Effector memory CD8-positive, alpha-beta T cell (primary cell): ENCODE measurements around the gene DLX2.

ENCODE experiments used
- ATAC-seq: fragments of 150-1000 bp; cut with Tn5 transposase; replicated peaks from 2 replicates; pipeline ENCODE4 v1.10.0; 2021; ENCODE audit warnings: mild to moderate bottlenecking, moderate library complexity
- DNase-seq, 3 experiments: peaks; one replicate each; pipeline ENCODE4 v3.0.0; 2021
- H3K27ac Mint-ChIP-seq, 2 donors: one replicate each; pipeline ENCODE4 v1.8.0; 2022; ENCODE audit warnings: mild to moderate bottlenecking in 2 of 2, mixed read lengths in 2 of 2, moderate library complexity in 2 of 2
- H3K27me3 Mint-ChIP-seq, 2 donors: one replicate each; pipeline ENCODE4 v1.8.0; 2022; ENCODE audit warnings: mixed read lengths in 2 of 2
- H3K36me3 Mint-ChIP-seq: one replicate; pipeline ENCODE4 v1.8.0; 2022; ENCODE audit warnings: mild to moderate bottlenecking, moderate library complexity, mixed read lengths; ENCODE audit not compliant: insufficient read depth
- H3K4me1 Mint-ChIP-seq, 2 donors: one replicate each; pipeline ENCODE4 v1.8.0; 2022; ENCODE audit warnings: low read depth in 2 of 2, mixed read lengths in 2 of 2
- H3K4me3 Mint-ChIP-seq, 2 donors: one replicate each; pipeline ENCODE4 v1.8.0; 2022; ENCODE audit warnings: mild to moderate bottlenecking in 2 of 2, mixed read lengths in 2 of 2, moderate library complexity in 2 of 2
- H3K9me3 Mint-ChIP-seq, 2 donors: one replicate each; pipeline ENCODE4 v1.8.0; 2022; ENCODE audit warnings: mixed read lengths in 2 of 2

The DLX2 gene

DNA sequence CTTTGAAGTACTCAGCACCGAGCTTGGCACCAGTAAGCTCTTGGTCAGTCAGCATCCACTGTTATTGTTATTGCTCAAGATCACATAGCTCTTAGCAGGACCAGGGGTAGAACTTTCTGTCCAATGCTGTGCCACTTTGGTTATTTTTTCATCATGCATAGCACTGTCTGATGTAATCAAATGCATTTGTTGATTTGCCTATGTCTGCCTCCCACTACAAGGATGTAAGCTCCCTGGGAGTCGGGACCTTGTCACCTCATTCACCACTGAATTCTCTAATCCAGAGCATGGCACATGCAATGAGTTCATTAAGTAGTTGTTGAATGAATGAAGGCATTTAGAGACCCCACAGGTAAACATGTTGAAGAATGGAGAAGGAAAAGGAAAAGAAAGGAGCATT, 46.4 kb downstream of the DLX2 start:
- Mint-ChIP-seq H3K27me3 (no peaks in the 10 kb centered on the region), H3K36me3 (no peaks in the 10 kb centered on the region), H3K4me1 (no peaks in the 10 kb centered on the region), H3K4me3 (no peak overlapping the region), H3K27ac (no peak overlapping the region), H3K9me3 (no peaks in the 10 kb centered on the region)
- ATAC-seq (no peak), DNase-seq (no peak)

DNA sequence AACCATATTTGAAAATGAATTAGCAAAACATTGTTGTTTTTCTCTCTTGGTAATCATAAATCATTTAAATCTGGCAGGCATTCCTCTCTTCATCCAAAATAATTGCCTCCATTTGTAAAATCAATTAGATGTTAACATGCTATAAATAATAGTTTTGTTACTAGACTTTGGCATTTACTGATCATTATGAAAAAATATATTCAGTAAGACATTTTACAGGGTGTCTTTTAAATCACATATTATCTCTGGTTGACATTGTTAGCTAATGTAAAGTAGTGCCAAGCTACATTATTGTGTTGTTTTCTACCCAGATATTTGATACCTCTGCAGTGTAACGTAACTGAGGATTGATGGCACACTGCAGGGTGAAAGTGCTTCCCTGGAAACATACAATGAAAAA, 49.2 kb downstream of the DLX2 start:
- Mint-ChIP-seq H3K9me3 (no peaks in the 10 kb centered on the region), H3K27me3 (no peaks in the 10 kb centered on the region), H3K27ac (no peak overlapping the region), H3K36me3 (no peaks in the 10 kb centered on the region), H3K4me1 (no peaks in the 10 kb centered on the region), H3K4me3 (no peak overlapping the region)
- ATAC-seq (no peak), DNase-seq (no peak)

DNA sequence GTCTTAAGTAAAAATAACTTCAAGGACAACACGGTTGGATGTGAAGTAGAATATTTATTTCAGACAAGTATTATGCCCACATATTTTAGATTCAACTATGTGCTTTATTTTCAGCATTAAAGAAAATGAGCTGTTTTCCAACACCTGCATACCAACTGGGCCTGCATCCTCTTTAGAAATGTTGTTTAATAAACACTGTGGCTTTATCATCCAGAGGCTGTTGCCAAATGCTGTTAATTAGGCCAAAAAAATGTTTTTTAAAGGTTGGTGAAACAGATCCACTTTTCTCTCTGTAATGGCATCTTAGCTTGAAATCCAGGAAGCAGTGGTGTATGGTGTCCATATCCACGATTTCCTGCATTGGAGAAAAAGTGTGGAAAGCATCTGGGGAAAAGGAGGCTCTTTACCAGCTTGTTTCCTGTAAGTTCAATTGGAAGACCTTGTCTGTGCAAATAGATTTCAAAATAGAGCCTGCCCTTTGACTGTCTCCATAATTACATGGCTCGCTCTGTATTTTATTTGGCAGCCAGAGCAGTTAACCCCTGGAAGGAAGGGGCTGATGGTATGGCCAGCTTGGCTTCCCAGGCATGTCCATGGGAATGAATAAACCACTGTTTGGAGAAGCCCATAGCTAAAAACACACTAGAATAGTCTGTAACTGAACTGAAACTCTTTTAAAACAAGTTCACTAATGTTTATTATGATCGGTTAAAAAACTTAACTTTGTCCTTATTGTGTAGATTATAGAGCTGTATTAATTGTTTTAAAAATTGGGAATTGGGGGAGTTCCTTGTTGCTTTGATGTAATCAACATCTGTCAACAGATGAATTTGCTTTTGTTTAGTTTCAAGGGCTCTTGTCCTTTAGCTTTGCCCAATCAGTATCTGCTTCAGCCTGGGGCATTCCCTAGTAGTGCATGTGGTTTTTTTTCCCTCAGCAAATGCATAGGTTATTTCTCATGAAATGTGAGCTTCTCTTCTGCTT, 50.4 kb downstream of the DLX2 start:
- Mint-ChIP-seq H3K9me3 (no peaks in the 10 kb centered on the region), H3K4me1 (no peaks in the 10 kb centered on the region), H3K36me3 (no peaks in the 10 kb centered on the region), H3K4me3 (no peak overlapping the region), H3K27ac (no peak overlapping the region), H3K27me3 (no peaks in the 10 kb centered on the region)
- ATAC-seq, result no peak
- DNase-seq, result no peak

DNA sequence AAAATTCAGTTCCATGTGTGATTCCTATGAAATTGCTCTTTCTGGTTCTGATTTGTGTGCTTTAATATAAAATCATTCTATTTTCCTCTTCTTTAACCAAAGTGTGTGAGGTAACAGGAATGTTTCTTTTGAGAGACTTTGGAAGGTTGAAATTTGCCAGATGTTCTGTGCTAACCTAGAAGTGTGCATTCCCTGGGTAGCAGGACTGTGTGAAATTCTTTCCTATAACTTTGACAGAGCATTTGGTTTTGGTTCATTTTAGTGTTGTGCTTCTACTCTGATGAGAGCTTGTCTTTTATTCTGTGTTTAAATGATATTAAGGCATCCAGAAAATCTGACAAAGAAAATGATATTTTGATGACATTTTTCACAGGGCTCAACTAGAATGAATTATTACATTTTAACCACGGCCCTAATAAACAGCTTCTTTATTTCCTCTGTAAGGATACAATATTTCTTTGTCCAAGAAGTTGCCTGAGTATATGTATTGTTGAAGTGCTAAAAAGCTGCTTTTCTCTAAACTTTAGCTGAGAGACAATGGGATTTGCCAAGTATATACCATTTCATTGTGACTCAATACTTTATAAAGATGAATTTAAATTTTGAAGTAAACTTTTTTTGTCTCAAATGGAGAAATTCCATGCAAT, 52.1 kb downstream of the DLX2 start:
- H3K4me3 Mint-ChIP-seq, result no peak overlapping the region
- no peaks in the 10 kb centered on the region for H3K27me3 Mint-ChIP-seq
- DNase-seq, result no peak
- no peaks in the 10 kb centered on the region for H3K36me3 Mint-ChIP-seq
- H3K27ac Mint-ChIP-seq, result no peak overlapping the region
- no peak for ATAC-seq
- H3K4me1 Mint-ChIP-seq, result no peaks in the 10 kb centered on the region
- H3K9me3 Mint-ChIP-seq, result no peaks in the 10 kb centered on the region

DNA sequence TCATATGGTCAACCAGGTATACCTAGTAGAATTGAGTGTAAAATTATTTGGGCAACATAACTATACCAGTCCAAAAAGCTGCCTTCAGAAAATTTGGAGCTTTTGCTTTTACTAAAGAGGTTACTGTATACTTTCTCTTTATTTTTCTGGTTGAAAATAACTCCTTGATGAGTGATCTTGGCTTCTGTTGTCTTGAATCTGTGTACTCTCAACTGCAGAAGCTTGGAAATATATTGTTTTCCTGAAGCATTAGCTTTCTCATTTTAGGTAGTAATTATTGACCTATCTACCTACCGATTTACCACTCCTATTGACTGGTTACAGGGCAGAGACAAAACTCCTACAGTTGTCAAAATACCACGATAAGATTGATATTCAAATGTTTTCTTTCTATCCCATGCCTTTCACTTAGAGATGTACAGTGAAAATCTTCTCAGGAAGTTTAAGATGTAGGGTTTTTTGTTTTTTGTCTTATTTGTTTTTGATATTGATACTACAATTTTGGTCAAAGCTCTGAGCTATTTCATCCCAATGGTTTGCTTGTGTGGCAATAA, 53.1 kb downstream of the DLX2 start:
- no peak for ATAC-seq
- Mint-ChIP-seq H3K36me3 (no peaks in the 10 kb centered on the region), H3K9me3 (no peaks in the 10 kb centered on the region), H3K4me3 (no peak overlapping the region), H3K27ac (no peak overlapping the region), H3K27me3 (no peaks in the 10 kb centered on the region), H3K4me1 (no peaks in the 10 kb centered on the region)
- DNase-seq, result no peak
